IPS-NIHi7 (cell line): ENCODE measurements around the gene ACACB.

ENCODE experiments used
- DNase-seq: peaks from one replicate; pipeline ENCODE4 v3.0.0; 2012; ENCODE audit warnings: mixed read lengths; ENCODE audit errors: extremely low spot score

The ACACB gene

DNA sequence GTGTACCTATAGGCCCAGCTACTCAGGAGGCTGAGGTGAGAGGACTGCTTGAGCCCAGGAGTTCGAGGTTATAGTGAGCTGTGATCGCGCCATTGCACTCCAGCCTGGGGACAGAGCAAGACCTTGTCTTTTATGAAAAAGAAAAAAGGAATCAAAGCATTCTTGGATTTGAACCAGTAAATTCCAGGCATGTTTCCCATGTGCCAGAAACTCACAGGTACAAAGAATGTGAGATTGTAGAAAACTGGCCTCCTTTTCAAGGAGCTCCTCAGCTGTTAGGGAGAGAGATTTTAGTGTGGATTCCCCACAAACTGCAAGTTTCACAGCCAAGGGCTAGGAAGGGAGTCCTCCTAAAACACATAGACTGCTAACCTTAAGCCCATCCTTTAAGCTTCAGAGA lies 97.7 kb downstream of the ACACB start:
- DNase-seq, result no peak

DNA sequence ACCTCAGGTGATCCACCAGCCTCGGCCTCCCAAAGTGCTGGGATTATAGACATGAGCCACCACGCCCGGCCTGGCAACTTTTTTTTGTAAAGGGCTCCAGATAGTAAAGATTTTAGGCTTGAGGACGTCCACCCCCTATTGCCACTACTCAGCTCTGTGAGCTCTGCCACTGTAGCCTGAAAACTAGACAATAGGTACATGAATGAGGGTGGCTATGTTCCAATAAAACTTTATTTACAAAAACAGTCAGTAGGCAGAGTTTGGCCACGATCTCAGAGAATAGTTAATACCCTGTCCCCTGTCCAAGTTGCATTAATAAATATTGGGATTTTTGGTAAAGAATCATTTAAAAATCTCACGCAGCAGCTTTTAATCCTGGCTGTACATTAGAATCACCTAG lies 102.6 kb downstream of the ACACB start:
- no peak for DNase-seq

DNA sequence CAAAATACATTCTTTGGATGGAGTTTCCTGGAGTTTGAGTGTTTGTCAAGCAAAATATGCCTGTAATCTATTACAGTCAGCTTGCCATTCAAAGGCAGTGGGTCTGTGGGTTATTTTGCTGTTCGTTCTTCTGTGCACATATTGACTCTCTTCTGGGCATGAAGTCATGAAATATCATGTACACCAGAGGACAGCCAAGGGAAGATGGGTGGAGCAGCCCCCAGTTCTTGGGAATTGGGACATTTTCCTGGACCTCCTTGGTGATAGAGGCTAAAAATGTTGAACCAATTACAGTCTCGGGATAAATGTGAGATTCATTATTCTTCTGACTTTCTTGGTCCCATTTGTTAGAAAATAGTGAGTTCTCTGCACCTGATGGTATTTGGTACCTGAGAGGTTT lies 103.6 kb downstream of the ACACB start:
- DNase-seq, result no peak

DNA sequence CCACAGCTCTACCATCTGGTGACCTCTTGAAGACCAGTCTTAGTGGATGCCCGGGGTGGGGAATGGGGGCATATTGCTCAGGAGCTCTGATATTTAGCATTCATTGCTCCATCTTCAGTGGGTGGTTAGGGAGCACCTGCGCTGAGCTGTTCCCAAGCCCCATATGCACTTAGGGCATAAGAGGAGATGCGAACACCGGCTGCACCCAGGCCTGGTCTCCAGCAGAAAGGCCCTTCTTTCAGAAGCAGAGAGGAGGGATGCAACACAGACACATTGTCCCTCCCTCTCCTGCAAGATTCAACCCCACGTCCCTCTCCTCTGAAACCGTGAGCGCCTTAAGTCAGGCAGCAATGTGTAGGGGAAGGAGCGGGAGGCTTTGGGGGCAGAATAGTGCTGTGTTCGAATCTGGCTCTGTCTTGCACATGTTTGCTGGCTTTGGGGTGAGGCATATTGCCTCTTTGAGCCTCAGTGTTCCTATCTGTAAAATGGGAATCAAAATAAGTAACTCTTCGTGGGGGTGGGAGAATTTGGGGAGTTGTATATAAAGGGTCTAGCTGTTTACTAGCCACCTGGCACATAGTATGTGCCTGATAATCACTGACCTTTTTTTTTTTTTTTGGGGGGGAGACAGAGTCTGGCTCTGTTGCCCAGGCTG lies 105.0 kb downstream of the ACACB start:
- DNase-seq, result no peak

DNA sequence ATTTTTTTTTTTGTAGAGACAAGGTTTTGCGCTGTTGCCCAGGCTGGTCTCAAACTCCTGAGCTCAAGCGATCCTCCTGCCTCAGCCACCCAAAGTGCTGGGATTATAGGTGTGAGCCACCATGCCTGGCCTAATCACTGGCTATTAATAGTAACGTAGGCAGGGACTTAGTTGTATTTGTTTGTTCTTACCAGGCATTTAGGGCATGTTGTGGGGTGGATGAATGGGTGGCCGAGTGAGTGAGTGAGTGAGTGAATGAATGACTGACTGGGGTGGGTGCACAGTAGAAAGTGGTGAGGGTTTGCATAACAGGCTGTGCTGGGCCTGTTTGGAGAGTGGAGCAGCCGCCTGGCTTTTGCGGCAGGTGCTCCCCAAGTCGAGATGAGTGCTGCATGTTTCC lies 105.7 kb downstream of the ACACB start:
- no peak for DNase-seq

DNA sequence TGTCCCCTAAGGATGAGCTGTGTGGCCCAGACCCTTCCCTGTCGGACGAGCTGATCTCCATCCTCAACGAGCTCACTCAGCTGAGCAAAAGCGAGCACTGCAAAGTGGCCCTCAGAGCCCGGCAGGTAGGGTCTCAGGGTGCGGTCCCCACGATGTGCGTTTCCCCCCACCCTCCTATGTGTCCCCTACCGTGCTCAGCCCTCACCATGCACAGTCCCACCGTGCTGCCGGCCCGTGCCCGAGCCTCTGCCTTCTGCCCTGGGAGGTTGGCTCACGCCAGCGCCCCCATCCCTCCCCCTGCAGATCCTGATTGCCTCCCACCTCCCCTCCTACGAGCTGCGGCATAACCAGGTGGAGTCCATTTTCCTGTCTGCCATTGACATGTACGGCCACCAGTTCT lies 106.1 kb downstream of the ACACB start:
- no peak for DNase-seq

DNA sequence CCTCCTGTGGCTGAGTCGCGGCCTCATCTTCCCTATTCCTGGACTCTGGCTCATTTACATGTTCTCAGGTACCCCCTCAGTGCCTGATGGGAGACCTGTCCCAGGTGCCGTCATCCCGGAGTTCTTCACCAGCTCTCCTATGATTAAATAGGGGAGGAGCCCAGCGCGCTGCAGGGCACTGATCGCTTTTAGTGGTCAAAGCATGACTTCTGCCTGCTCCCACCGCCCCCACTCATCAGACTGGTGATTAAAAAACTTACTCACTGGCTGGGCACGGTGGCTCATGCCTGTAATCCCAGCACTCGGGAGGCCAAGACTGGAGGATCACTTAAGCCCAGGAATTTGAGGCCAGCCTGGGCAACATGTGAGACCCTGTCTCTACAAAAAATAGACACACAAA lies 106.8 kb downstream of the ACACB start:
- DNase-seq, result no peak

DNA sequence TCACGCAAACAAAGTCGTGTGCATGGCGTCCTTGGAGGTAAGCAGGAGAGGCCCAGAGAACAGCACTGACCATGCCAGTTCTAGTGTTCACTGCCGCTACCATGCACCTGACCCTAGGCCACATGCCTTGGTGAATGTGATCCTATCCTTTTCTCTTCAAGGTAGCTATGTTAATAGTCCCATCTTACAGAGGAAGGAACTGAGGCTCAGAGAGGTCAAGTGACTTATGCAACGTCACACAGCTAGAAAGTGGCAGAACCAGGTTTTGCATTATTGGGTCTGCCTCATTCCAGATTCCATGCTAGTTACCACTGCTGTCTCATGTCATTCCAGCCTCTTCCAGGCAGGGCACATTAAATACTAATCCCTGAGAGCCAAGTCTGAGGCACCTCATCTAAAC lies 107.5 kb downstream of the ACACB start:
- no peak for DNase-seq

DNA sequence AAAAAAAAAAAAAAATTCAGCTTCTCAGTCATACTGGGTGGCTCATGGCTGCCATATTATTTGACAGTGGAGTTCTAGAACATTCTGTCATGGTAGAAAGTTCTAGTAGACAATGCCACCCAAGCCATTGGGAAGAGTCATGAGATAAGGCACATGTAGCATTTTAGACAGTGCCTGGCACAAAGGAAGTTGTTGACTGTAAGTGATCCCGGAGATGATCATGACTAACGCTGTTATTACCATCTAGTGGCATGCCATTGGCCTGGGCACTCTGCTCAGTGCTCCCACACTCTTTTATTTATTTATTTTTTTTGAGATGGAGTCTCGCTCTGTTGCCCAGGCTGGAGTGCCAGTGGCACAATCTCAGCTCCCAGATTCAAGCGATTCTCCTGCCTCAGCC lies 112.3 kb downstream of the ACACB start:
- DNase-seq, result no peak

DNA sequence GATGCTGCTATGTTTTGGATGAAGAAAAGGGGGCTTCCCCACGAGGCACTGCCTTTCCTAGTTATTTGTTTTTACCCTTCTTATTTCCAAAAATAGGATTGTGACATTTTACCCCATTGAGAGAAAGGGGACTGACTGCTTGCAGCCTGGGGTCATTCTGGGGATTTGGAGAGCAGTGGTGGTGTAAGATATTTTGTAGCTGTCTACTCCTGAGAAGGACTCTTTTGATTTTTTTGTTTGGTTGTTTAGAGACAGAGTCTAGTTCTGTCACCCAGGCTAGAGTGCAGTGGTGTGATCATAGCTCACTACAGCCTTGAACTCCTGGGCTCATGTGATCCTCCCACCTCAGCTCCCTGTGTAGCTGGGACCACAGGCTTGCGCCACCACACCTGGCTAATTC lies 113.8 kb downstream of the ACACB start:
- no peak for DNase-seq

DNA sequence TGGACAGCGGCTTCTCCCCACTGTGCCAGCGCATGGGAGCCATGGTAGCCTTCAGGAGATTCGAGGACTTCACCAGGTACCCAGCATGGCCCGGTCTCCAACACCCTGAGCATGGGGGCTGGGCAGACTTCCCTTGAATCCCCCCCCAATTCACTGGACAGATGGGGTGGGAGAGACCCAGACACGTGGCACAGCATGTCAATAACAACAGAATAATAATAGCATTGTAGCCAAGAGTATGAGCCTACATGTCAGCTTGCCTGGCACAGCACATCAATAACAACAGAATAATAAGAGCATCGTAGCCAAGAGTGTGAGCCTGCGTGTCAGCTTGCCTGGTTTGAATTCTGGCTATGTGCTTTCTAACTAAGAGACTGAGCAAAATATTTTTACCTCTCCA lies 116.3 kb downstream of the ACACB start:
- no peak for DNase-seq

DNA sequence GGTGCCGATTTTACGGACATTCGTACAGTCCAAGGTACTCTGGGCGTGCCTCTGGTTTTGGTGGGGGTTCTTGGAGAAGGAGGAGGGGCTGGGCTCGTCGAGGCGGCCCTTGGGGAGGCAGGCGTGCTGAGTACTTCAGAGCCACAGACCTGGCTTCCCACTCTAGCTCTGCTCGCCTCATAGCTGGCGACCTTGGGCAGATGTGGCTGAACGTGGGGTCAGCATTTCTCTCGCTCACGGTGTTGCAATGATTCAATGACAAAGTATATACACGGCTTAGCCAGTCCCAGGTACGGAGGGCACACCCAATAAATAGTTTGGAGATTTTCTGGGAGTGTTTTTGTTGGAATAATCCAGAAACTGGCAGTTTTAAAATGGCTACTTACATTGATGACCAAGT lies 117.6 kb downstream of the ACACB start:
- DNase-seq, result no peak

DNA sequence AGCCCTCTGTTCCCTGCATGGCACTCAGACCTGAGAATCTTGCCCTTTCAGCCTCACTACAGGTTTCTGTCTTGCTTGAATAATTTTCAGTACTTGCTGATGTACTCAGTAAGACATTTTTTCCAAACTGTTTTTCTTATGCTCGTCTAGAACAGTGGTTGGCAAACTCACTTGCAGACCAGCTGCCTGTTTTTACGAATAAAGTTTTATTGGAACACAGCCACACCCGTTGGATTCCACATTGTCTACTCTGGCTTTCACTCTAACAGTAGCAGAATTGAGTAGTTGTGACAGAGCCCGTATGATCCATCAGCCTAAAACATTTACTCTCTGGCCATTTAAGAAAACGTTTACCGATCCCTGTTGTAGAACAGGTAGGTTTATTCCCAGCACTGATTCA lies 119.9 kb downstream of the ACACB start:
- no peak for DNase-seq

DNA sequence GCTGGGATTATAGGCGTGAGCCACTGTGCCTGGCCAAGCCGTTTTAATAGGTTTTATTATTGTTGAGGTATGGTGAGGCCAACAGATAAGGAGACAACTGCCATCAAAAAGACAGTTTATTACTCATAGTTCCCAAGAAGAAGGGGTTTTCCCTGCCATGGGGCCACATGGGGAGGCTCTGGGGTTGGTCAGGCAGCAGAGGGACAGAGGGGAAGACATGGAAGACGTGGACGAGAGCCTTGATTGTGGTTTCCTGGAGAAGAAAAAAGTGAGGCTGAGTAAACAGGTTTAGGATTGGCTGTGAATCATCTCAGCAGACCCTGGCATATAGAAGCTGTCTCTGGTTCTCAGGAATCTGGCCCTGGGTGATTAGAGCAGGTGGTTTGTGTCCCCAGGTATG lies 122.8 kb downstream of the ACACB start:
- no peak for DNase-seq

DNA sequence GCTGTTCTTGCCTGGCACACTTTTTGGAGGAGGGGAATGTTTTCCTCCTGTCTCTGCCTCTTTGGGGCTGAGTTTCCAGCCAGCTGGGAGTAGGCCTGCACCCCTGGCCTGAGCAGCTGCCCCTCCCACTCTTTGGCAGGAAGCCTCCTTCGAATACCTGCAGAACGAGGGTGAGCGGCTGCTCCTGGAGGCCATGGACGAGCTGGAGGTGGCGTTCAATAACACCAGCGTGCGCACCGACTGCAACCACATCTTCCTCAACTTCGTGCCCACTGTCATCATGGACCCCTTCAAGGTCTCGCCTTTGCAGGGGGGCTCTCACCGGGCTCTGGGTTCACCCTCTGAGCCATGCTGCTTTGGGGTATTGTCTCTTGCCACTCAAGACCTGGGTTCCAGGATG lies 123.3 kb downstream of the ACACB start:
- DNase-seq, result no peak

DNA sequence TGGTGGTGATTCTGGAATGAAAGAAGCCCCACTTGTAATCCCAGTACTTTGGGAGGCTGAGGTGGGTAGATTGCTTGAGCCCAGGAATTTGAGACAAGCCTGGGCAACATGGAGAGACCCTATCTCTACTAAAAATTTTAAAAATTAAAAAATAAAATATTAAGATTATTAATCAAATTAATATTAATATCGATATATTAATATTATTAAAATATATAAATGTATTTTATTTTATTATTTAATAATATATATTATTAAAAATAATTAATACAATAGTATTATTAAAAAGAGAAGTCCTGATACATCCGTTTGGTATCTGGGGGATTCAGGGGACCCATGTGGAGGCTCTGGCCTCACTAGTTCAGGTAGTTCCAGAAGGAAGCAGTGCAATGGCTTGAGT lies 124.0 kb downstream of the ACACB start:
- no peak for DNase-seq

DNA sequence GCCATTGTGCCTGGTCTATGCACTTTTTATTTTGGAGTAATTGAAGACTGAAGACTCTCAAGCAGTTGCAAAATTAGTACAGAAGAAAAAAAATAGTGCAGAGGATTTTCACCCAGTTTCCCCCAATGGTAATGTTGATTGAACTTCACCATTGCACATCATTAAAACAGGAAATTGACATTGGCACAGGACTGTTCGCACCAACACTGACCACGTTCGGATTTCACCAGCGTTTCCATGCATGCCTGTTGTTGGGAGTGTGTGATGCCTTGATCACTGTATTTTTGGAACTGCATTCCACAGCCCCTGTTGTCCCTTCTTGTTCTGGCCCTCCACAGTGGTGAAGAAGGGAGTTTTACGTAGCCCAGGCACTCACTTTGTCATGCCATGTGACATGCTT lies 125.5 kb downstream of the ACACB start:
- no peak for DNase-seq

DNA sequence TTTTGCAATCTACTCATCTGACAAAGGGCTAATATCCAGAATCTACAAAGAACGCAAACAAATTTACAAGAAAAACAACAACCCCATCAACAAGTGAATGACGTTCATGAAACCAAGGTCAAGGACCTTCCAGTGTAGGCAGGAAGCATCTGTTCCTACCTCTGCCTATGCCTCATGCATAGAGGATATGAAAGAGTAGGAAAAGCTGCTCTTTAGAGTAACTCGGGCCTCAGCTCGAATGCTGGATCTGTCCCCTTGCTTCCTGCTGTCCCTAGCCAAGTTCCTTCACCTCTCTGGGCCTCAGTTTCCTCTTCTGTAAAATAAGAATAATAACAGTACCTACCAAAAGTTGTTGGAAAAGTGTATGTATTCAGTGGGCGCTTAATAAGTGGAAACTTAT lies 127.7 kb downstream of the ACACB start:
- DNase-seq, result no peak

DNA sequence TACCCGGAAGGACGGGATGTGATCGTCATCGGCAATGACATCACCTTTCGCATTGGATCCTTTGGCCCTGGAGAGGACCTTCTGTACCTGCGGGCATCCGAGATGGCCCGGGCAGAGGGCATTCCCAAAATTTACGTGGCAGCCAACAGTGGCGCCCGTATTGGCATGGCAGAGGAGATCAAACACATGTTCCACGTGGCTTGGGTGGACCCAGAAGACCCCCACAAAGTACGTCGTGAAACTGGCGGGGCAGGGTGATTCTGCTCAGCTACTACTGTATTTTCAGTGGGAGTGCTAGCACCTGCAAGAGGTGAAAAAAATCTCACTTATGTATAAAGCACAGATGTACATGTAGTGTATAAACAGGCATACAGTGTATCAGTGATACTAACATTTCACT lies 129.8 kb downstream of the ACACB start:
- DNase-seq, result no peak

DNA sequence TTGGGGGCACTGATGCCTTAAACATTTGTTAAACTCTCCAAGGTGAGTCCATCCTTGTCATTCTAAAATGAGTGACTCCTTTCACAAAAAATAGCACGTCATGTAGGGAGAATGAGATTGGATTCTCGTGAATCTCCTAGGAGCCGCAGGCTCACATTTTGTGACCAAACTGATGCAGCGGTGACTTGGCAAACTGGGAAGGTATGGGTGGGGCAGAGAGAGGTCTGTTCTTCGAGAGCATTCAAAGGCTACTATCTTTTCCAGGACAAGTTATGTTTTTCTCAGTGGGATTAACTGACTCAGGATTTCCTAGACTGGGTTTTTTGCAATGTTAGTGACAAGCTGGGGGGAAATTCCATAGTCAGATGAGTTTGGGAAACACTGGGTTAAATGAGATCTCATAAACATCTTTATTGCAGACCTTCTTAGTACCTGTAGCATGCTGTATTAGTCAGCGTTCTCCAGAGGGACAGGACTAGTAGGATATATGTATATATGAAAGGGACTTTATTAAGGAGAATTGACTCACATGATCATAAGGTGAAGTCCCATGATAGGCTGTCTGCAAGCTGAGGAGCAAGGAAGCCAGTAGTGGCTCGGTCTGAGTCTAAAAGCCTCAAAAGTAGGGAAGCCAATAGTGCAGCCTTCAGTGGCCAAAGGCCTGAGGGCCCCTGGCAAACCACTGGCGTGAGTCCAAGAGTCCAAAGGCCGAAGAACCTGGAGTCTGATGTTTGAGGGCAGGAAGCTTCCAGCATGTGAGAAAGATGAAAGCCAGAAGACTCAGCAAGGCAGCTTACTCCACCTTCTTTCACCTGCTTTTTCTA lies 131.7 kb downstream of the ACACB start:
- DNase-seq, result no peak

DNA sequence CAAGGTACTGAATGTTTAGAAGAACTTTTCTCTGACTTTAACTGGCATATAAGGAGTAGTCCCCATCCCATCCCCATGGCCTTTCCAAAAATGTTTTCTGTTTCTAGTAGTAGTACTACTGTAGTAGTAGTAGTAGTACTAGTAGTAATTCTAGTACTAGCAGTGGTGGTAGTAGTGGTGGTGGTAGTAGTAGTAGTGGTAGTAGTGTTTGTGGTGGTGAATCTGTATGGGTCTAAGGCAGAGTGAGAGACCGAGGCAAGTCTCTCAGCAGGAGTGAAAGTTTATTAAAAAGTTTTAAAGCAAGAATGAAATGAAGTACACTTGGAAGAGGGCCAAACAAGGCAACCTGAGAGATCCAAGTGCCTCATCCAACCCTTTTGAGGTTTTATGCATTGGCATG lies 134.1 kb downstream of the ACACB start:
- no peak for DNase-seq

DNA sequence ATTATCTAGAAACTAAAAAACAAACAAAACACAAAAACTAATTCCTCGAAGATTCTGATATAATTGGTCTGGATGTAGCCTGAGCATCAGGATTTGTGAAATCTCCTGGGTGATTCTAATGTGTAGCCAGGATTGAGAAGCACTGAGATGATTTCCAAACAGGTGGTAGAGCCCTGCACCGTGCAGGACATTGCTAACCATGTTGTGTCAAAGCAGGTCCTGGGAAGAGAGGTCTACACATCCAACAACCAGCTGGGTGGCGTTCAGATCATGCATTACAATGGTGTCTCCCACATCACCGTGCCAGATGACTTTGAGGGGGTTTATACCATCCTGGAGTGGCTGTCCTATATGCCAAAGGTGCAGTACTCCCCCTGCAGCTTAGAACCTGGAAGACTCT lies 136.4 kb downstream of the ACACB start:
- DNase-seq, result no peak

DNA sequence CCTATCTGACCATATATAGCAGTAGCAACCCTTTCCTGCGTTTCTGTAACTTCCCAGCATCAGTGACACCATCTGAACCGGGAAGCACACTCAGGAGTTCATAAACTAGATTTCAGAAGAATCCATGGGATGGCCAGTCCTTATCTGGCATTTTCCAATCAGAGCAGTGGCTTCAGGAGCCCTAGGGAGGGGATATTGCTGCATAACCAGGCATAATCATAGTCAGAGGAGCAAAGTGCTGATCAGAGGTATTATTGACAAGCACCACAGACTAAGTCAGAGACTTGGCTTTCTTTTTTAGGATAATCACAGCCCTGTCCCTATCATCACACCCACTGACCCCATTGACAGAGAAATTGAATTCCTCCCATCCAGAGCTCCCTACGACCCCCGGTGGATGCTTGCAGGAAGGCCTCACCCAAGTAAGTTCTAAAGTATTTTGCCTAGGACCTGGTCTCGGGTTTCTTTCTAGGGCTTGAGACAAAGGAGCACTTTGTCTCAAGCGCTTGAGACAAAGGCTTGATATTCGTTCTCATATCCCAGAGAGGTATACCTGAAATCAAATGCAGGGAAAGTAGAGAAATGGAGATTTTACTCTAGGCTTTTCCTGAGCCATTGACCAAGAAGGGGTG lies 137.6 kb downstream of the ACACB start:
- DNase-seq, result no peak
